Spleen (tissue), 7 donors: Measurements from ENCODE around the gene TRIM29.

Experiments used
- POLR2A ChIP-seq, 3 donors: fragments of 450-650 bp; IDR thresholded peaks; one replicate each; pipeline ENCODE4 v1.5.1; 2017; ENCODE audit warnings: antibody characterized with exemption in 3 of 3, mild to moderate bottlenecking in 1 of 3
- POLR2AphosphoS5 ChIP-seq, 3 donors: sonication (generic); formaldehyde crosslinking; IDR thresholded peaks; one replicate each; pipeline ENCODE4 v1.5.1; 2017; ENCODE audit warnings: antibody characterized with exemption in 3 of 3
- TF ChIP-seq, protein P1 (sequence below), 11 experiments: fragments of 200-600 bp in 7 of 11; fragments of 450-650 bp in 4 of 11; sonication (generic) in 4 of 11; IDR thresholded peaks in 8 of 11; conservative IDR thresholded peaks in 3 of 11; 1 replicate in 7 of 11; 2 replicates in 4 of 11; pipeline versions ENCODE4 v1.4.0 to v1.8.0; 2016 to 2021; ENCODE audit warnings: antibody characterized with exemption in 11 of 11, inconsistent platforms in 4 of 11, mild to moderate bottlenecking in 1 of 11
- donor health status: DM: no; HTN: no; CAD: no; lungs with moderate emphysema.
- donor health status: DM: no; HTN: no; CAD: no.
- donor health status: DM: no; HTN: no; CAD: no.

DNA sequence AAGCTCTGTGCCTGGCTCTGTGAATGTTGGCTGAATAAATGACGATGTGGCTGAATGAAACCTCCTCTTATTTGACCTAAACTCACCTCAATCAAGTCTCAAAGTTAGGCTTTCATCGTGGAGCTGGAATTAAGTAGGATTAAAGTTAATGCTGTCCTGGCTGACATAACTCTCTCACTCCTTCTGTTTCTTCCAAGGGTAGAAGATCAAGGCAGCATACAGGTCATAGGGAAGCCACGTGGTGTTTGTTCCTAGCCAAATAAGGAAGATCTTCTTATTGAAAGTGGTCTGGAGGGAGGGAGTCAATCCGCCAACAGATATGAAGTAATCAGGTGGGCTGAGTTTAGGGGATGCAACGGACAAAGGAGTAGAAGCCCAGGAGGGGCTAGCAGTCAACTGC, 59.5 kb downstream of the TRIM29 start:
- TF ChIP-seq, protein P1, sequence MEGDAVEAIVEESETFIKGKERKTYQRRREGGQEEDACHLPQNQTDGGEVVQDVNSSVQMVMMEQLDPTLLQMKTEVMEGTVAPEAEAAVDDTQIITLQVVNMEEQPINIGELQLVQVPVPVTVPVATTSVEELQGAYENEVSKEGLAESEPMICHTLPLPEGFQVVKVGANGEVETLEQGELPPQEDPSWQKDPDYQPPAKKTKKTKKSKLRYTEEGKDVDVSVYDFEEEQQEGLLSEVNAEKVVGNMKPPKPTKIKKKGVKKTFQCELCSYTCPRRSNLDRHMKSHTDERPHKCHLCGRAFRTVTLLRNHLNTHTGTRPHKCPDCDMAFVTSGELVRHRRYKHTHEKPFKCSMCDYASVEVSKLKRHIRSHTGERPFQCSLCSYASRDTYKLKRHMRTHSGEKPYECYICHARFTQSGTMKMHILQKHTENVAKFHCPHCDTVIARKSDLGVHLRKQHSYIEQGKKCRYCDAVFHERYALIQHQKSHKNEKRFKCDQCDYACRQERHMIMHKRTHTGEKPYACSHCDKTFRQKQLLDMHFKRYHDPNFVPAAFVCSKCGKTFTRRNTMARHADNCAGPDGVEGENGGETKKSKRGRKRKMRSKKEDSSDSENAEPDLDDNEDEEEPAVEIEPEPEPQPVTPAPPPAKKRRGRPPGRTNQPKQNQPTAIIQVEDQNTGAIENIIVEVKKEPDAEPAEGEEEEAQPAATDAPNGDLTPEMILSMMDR (IDR thresholded peaks at IDR 0.05 in 8 of 11, conservative IDR thresholded peaks at IDR 0.05 in 3 of 11) = no peak
- TF ChIP-seq POLR2AphosphoS5 (IDR thresholded peaks at IDR 0.05) (no peak), POLR2A (IDR thresholded peaks at IDR 0.05) (no peak)
